Central memory CD8-positive, alpha-beta T cell (primary cell): ENCODE measurements around the gene PEX14.

Experiments used
- ATAC-seq: fragments of 150-1000 bp; cut with Tn5 transposase; replicated peaks from 2 replicates; pipeline ENCODE4 v1.10.0; 2022; ENCODE audit warnings: mild to moderate bottlenecking, moderate FRiP score, moderate number of reproducible peaks; ENCODE audit not compliant: poor library complexity, severe bottlenecking; ENCODE audit errors: extremely low read depth
- DNase-seq, 2 donors: peaks; one replicate each; pipeline ENCODE4 v3.0.0; 2021; ENCODE audit warnings: low spot score in 2 of 2
- H3K27ac Mint-ChIP-seq: one replicate; pipeline ENCODE4 v1.8.0; 2022; ENCODE audit warnings: low read depth, mild to moderate bottlenecking, moderate library complexity, mixed read lengths
- H3K27me3 Mint-ChIP-seq: one replicate; pipeline ENCODE4 v1.8.0; 2022; ENCODE audit warnings: mixed read lengths
- H3K36me3 Mint-ChIP-seq: one replicate; pipeline ENCODE4 v1.8.0; 2022; ENCODE audit warnings: mild to moderate bottlenecking, moderate library complexity, mixed read lengths; ENCODE audit not compliant: insufficient read depth
- H3K4me1 Mint-ChIP-seq: one replicate; pipeline ENCODE4 v1.8.0; 2022; ENCODE audit warnings: mixed read lengths
- H3K4me3 Mint-ChIP-seq: one replicate; pipeline ENCODE4 v1.8.0; 2022; ENCODE audit warnings: mild to moderate bottlenecking, moderate library complexity, mixed read lengths
- H3K9me3 Mint-ChIP-seq: one replicate; pipeline ENCODE4 v1.8.0; 2022; ENCODE audit warnings: mixed read lengths

The PEX14 gene

DNA sequence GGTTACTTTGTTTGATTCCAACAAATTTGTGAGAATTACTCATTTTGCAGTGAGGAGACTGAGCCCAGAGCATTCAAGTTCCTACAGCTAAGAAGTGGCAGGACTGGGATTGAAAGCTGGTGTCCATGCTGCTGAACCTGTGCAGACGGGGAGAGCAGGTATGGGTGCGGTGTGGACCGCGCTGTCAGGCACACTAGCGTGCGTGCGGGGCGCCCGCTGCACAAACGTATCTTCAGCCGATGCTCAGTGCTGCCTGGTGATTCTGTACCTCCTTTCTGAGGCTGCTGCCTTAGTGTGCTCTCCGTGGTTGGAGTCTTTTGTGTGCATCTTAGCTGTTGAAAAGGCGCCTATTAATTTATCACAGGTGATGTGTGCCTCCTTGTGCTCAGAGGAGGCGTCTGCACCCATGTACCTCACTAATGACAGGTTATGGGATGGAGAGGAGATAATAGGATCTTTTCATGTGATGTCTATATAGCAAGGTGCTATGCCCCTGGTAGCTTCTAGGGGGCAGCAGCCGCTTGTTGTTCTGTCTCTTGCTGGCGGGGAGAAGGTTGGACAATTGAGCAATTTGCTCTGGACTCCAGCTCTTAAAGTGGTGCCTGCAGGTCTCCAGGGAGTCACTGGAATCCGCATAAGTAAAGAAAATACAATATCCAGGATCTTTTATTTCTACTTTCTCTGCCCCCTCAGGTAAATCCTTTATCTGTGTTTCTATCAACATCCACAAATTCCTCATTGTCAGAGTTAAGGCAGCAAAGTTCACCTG lies 32.5 kb downstream of the PEX14 start:
- H3K4me3 Mint-ChIP-seq: no peak overlapping the region
- peak overlapping the region; percentile 6 for H3K27ac Mint-ChIP-seq
- H3K4me1 Mint-ChIP-seq: peaks cover 36% of the 10 kb centered on the region
- DNase-seq (peak in 1 of 2 donors; percentile 34), ATAC-seq (no peak)
- no peaks in the 10 kb centered on the region for H3K27me3 Mint-ChIP-seq
- H3K36me3 Mint-ChIP-seq: peaks cover 4% of the 10 kb centered on the region
- no peaks in the 10 kb centered on the region for H3K9me3 Mint-ChIP-seq

DNA sequence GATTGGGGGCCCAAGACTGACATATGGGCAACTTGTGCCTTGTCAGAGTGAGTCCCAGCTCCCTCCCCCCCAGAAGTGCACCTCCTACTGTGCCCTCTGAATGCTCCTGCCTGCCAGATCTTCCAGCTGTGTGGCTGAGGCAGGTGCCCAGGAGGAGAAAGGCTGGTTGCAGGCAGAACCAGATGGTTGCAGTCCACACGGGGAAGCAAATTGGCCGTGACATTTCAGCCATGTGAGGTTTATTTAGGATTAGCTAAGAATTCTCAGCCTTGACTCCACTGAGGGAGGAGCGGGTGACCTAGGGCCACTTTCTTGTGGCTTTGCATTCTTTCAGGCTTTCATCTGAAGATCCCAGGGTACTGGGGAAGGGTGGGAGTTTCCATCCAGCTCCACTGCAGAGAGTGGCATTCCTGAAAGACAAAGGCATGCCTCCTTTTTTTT lies 33.8 kb downstream of the PEX14 start:
- Mint-ChIP-seq H3K27ac (no peak overlapping the region), H3K4me1 (peaks cover 48% of the 10 kb centered on the region), H3K9me3 (no peaks in the 10 kb centered on the region), H3K4me3 (no peak overlapping the region), H3K27me3 (no peaks in the 10 kb centered on the region), H3K36me3 (peaks cover 7% of the 10 kb centered on the region)
- no peak for DNase-seq
- ATAC-seq: no peak

DNA sequence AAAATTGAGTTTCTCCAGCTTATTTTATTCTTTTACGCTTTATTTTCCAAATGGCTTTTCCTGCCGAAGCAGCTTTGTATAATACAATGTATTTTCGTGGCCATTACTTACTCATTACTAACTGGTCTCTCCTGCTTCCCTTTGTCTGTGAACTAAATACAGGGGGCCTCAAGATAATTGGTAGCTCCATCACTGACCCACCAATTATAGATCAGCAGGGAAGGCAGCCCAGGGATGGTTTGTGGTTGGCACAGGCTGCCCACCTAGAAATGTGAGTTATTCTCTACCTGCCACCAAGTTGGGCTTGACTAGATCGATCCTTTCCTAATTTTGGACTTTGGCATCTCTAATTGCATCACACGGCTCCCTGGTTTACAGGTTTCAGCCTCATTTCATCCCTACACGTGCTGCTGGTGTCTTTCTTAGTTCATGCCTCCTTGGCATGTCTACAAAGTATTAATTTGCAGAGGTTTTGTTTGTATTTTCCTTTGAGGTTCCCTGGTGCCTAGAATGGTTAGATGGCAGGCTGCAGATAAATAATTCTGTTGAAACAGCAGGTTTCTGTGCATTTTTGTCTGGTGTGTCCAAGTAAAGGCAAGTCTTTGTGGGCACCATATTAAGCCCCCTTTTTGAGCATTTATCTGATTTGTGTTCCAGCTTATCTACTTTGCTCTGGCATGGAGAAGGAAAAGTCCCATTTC lies 35.2 kb downstream of the PEX14 start:
- Mint-ChIP-seq H3K27ac (peak overlapping the region; percentile 90), H3K4me1 (peaks cover 62% of the 10 kb centered on the region), H3K9me3 (no peaks in the 10 kb centered on the region), H3K27me3 (no peaks in the 10 kb centered on the region), H3K36me3 (peaks cover 7% of the 10 kb centered on the region), H3K4me3 (peak overlapping the region; percentile 55)
- ATAC-seq: no peak
- DNase-seq: no peak

DNA sequence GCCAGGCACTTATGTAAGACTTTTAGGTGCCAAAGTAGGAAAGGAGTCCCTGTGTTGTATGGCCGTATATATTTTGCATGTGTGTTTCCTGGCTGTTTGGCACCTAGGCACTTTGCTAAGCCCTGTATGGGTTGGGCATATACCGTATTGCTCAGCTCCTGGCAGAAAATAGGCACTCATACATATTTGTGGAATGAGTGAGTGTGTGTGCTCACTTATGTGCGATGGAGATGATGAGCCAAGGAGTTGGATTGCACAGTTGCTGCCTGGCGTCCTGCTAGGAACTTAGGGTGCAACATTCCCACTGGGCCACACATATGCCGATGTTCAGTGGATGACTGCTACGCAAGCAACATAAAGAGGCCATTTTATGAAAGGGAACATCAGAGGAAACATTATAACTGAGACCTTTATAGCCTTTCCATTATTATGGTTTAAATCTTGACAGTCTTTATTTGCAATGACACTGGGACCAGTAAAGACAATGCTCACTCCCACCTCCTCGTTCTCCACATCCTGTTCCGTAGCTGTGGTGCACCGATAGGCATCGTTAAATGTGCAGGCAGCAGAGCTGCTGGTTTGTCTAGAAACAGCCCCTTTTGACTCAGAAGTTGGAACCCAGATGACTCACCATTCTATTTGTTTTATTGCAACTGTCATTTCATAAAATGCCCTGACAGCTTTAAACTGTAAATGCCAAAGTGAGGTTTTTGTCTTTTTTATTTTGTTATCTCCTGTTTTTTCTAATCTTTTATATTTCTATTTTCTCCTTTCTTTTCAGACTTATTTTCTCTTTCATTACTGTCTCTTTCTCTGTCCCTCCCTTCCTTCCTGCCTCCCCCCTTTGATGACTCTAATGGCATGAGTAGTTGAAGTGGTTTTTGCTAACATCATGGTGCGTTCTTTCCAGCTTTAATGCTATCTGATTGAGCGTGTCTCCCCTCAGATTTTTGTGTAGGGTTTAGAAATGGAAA lies 36.1 kb downstream of the PEX14 start:
- Mint-ChIP-seq H3K27me3 (no peaks in the 10 kb centered on the region), H3K4me1 (peaks cover 66% of the 10 kb centered on the region), H3K4me3 (peak overlapping the region; percentile 55), H3K36me3 (peaks cover 7% of the 10 kb centered on the region), H3K9me3 (no peaks in the 10 kb centered on the region), H3K27ac (peak overlapping the region; percentile 90)
- peak; percentile 94 for ATAC-seq
- peak; percentile 44 to 58 for DNase-seq

DNA sequence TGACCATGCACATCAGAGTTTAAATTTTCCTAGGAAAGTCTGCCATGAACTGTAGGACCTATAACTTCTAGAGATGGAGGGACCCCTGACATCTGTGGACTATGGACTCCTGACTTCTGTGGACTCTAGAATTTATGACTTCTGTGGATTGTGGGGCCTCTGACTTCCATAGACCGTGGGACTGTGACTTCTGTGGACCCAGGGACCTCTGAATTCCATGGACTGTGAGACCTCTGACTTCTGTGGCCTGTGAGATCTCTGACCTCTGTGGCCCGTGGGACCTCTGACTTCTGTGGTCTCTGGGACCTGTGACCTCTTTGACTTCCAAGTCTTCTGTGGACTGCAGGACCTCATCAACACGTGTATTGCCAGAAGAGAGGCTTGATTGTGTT lies 36.7 kb downstream of the PEX14 start:
- H3K27ac Mint-ChIP-seq: peak overlapping the region; percentile 90
- DNase-seq: no peak
- no peaks in the 10 kb centered on the region for H3K27me3 Mint-ChIP-seq
- peaks cover 7% of the 10 kb centered on the region for H3K36me3 Mint-ChIP-seq
- H3K4me1 Mint-ChIP-seq: peaks cover 70% of the 10 kb centered on the region
- H3K9me3 Mint-ChIP-seq: no peaks in the 10 kb centered on the region
- H3K4me3 Mint-ChIP-seq: peak overlapping the region; percentile 55
- no peak for ATAC-seq

DNA sequence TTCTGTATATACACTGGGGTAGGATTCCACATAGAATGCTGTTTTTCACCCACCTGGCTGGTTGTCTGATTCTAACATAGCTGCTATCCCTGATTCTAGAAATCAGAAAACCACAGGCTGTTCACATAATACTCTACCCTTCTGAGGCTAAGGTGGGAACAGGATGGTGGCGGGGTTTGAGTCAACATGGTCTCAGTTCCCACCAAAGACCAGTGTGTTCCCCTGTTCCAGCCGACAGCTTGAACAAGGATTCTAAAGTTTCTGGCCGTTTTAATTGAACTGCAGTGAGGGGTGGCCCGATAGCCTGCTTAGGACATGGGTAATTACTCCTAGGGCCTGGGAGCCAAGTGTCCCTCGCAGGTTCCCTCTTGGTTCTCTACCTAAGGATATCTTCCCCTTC lies 38.4 kb downstream of the PEX14 start:
- no peak for ATAC-seq
- peaks cover 71% of the 10 kb centered on the region for H3K4me1 Mint-ChIP-seq
- no peaks in the 10 kb centered on the region for H3K27me3 Mint-ChIP-seq

DNA sequence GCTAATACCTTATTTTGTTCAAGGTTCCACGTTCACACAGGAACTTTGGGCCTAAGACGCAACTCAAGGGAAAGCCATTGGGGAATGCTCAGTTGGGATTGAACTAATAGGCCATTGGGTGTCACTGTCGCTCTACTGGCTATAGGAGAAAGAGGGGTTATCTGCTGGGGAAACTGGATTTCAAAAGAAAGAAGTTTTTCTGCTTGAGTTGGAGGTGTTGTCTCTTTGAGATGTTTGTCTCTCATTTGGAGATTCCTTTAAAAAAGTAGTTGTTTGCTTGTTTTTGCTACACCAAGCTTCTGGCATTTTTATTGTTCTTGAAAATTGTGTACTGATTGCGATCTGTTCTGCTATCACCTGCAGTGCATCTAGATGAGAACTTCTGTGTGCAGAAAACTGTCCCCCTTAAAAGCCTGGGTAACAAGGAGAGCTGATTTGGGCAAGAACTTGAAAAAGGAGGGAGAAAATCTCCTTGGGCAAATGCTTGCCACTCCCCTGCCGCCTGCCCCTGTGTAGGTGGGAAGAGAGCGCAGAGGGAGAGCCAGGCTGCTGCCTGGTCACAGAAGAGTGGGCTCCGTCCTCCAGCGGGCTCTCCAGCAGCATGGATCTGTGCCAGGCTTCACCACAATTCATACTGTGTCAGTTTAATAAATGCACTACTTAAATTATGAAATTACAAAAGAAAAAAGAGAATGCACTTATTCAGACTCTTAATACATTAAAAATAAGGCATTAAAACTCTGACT lies 39.9 kb downstream of the PEX14 start:
- Mint-ChIP-seq H3K27me3 (no peaks in the 10 kb centered on the region), H3K4me3 (peak overlapping the region; percentile 63), H3K27ac (peak overlapping the region; percentile 90), H3K4me1 (peaks cover 72% of the 10 kb centered on the region), H3K9me3 (no peaks in the 10 kb centered on the region), H3K36me3 (peaks cover 5% of the 10 kb centered on the region)
- ATAC-seq (no peak), DNase-seq (no peak)

More for the DNA sequence above, 38.4 kb downstream of the PEX14 start:
- H3K27ac Mint-ChIP-seq: peak overlapping the region; percentile 90
- peak overlapping the region; percentile 63 for H3K4me3 Mint-ChIP-seq
- H3K9me3 Mint-ChIP-seq: no peaks in the 10 kb centered on the region
- H3K36me3 Mint-ChIP-seq: peaks cover 5% of the 10 kb centered on the region
- no peak for DNase-seq

DNA sequence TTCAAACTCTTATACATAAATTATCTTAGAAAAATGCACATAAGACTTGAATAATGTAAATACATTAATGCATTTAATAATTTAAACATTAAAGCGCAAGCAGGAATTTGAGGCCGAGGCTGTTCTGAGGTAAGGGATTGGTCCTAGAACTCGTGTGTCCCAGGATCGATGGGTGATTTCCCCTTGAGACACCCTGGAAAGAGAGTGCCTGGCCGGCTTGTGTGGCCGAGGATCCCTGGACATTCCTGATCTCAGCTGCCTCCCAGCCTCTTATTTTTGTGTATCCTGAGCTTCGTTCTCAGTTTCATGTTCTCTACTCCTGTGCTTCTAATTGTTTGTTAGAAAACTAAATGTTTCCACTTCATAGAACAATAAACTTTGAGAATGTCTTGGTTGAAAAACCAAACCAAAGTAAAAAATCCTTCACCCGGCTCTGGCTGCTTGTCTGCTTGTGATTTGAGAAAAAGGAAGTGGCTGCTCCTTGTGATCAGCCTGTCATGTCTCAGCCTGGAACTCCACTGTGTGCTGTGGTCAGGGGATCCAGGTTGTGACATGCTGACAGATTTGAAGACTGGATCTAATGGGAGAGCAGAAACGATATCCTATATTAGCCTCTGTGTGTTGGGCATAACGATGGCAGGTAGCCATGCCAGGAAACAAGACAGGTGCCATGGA lies 40.7 kb downstream of the PEX14 start:
- no peak for ATAC-seq
- Mint-ChIP-seq H3K36me3 (peaks cover 4% of the 10 kb centered on the region), H3K27me3 (no peaks in the 10 kb centered on the region), H3K4me3 (peak overlapping the region; percentile 43), H3K27ac (peak overlapping the region; percentile 81), H3K4me1 (peaks cover 64% of the 10 kb centered on the region), H3K9me3 (no peaks in the 10 kb centered on the region)
- DNase-seq: no peak

DNA sequence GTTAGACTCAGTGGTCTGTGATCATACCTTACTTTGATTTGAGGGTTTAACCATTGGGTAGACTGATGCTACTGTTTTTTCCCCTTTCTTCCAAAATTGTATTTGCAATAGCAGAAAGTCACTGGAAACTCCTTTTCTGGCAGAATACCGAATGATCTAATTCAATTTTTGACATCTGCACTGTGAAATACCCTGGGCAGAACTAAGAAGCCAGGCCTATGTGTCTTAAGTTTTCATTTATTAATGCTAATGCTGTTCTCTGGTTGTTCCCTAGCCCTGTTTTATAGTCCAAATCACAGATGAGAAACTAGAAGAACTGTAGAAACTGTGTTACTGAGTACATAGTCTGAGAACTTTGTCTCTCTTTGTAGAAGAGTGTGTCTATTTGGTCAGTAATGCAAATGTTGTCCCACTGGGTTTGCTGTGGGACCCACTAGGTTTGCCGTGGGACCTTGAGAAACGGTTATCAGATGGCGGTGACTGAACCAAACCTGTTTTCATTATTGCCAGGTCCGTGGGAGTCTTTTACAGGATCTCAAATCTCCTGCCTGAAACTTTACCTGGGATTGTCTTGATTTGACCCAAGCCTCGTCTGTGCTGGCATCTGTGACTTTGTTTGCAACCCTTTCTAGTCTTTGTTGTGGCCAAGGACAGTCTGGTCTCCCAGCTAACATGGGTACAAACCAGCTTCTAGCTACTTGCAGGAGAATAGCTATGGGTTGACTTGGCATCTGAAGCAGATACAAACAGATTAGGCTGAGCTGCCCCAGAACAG lies 41.4 kb downstream of the PEX14 start:
- Mint-ChIP-seq H3K36me3 (peaks cover 6% of the 10 kb centered on the region), H3K27ac (peak overlapping the region; percentile 81), H3K9me3 (no peaks in the 10 kb centered on the region), H3K4me1 (peaks cover 66% of the 10 kb centered on the region), H3K27me3 (no peaks in the 10 kb centered on the region), H3K4me3 (peak overlapping the region; percentile 43)
- ATAC-seq: no peak
- no peak for DNase-seq

DNA sequence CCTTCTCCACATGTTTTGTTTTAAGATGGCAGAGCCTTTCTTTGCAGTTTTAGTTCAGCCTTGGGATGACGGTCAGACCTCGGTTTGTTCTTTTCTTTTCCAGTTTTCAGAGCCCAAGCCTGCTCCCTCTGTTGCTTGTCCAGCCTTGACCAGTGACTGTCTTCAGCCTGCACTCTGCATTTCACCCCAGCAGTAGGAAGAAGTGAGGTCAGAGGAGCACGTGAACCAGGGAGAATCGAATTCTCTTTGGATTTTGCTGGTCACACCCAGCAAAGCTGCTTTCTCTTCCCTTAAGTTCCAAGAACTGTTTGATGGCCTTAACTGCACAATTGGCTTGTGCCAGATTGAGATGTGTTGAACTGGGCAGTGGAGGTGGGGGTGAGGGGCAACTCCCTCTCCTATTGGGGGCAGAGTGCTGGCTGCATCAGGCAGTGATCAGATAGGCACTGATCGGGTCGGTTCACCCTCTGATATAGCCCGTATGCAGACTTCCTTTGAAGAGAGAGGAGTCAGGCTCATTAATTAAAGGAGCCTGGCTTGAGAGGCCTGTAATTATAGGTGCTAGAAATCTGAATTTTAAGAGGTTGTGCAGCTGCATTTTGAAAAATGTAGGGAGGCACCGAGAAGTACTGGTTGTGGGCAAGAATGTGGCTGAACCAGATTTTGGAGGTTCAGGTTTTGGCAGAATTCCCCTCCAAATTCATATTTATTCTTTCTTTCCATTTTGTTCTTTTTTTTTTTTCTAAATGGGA lies 42.4 kb downstream of the PEX14 start:
- Mint-ChIP-seq H3K4me3 (no peak overlapping the region), H3K27ac (no peak overlapping the region), H3K9me3 (no peaks in the 10 kb centered on the region), H3K4me1 (peaks cover 63% of the 10 kb centered on the region), H3K36me3 (peaks cover 9% of the 10 kb centered on the region), H3K27me3 (no peaks in the 10 kb centered on the region)
- ATAC-seq: no peak
- DNase-seq: no peak
